ENCODE data around the gene RPL6. TPM values are rescaled to one million over a fixed set of nuclear protein-coding genes. Genes with fewer than 3 reads are reported as not detected.

The RPL6 gene
- total and polyA plus RNA-seq, 2 experiments from 2014 or later, result 1,413 to 1,715 TPM

GRCh38 chr12:112359290-112359689 is 50.1 kb downstream of the RPL6 start:
- no peak for DNase-seq (ENCODE audit: low spot score)
- Mint-ChIP-seq H3K27ac (no peak overlapping the region), H3K27me3 (ENCODE audit: insufficient read depth, low read depth, poor library complexity) (peaks cover 6% of the 10 kb centered on the region), H3K4me3 (no peak overlapping the region), H3K9me3 (no peaks in the 10 kb centered on the region), H3K36me3 (ENCODE audit: low read depth) (no peaks in the 10 kb centered on the region), H3K4me1 (no peaks in the 10 kb centered on the region)
- Histone ChIP-seq H3K4me1 (ENCODE audit: insufficient read depth) (no peaks in the 10 kb centered on the region), H3K27ac (ENCODE audit: low read depth) (no peak overlapping the region), H4K20me1 (replicated peaks; ENCODE audit: insufficient read depth) (no peaks in the 10 kb centered on the region; the same call in 1 of the 2 replicates), H3K27me3 (ENCODE audit: insufficient read depth) (no peaks in the 10 kb centered on the region), H3K4me2 (no peak overlapping the region), H3K36me3 (ENCODE audit: insufficient read depth) (no peaks in the 10 kb centered on the region), H2AFZ (no peak overlapping the region), H3F3A (replicated peaks; ENCODE audit: low read depth) (no peaks in the 10 kb centered on the region), H3K9me2 (ENCODE audit: insufficient read depth) (no peaks in the 10 kb centered on the region), H3K79me2 (replicated peaks; ENCODE audit: insufficient read depth) (peaks cover 91% of the 10 kb centered on the region), H3K4me3 (no peak overlapping the region)
- TF ChIP-seq JUNB (IDR thresholded peaks at IDR 0.05; ENCODE audit: unreplicated experiment) (no peak), REST (IDR thresholded peaks at IDR 0.05; ENCODE audit: unreplicated experiment) (no peak), EZH2 (IDR thresholded peaks at IDR 0.05; ENCODE audit: low read depth, unreplicated experiment) (no peak), ZNF114 (CRISPR knock-in tag; IDR thresholded peaks at IDR 0.05) (no peak), POLR2AphosphoS5 (IDR thresholded peaks at IDR 0.05; ENCODE audit: low read depth) (no peak), ZNF331 (CRISPR knock-in tag; IDR thresholded peaks at IDR 0.05; ENCODE audit: low read depth) (no peak), CTCF (conservative IDR thresholded peaks at IDR 0.05; ENCODE audit: low read depth in 2 of 2) (no peak), STAT1 (IDR thresholded peaks at IDR 0.05; ENCODE audit: unreplicated experiment) (no peak), CREB1 (CRISPR knock-in tag; IDR thresholded peaks at IDR 0.05; ENCODE audit: low read depth) (no peak)
- no peak for ATAC-seq

- no peak overlapping the region for H3K4me3 ChIP-seq
- peaks cover 5% of the 10 kb centered on the region; the same call in 1 of the 2 replicates for H3K4me1 ChIP-seq (ENCODE audit: insufficient read depth)
- no peaks in the 10 kb centered on the region for H3K36me3 ChIP-seq (ENCODE audit: insufficient read depth)
- H3K27me3 Mint-ChIP-seq (ENCODE audit: insufficient read depth, low read depth, poor library complexity), result peaks cover 6% of the 10 kb centered on the region
- H3K36me3 Mint-ChIP-seq (ENCODE audit: low read depth), result no peaks in the 10 kb centered on the region
- H3K4me1 Mint-ChIP-seq, result peaks cover 4% of the 10 kb centered on the region; the same call in 2 of the 3 replicates
- no peaks in the 10 kb centered on the region for H3K27me3 ChIP-seq (ENCODE audit: insufficient read depth)
- no peak for DNase-seq (ENCODE audit: low spot score)
- no peak overlapping the region for H2AFZ ChIP-seq
- H3K9me2 ChIP-seq (ENCODE audit: insufficient read depth), result no peaks in the 10 kb centered on the region
- TF ChIP-seq ZNF462 (CRISPR knock-in tag; IDR thresholded peaks at IDR 0.05), result no peak
- no peak for TF ChIP-seq STAT1 (IDR thresholded peaks at IDR 0.05; ENCODE audit: unreplicated experiment)
- ATAC-seq, result no peak
- H3K9me3 Mint-ChIP-seq, result no peaks in the 10 kb centered on the region
- H3K79me2 ChIP-seq (replicated peaks; ENCODE audit: insufficient read depth), result peaks cover 75% of the 10 kb centered on the region
- H3K27ac ChIP-seq (ENCODE audit: low read depth), result peak overlapping the region; percentile 16
- H3F3A ChIP-seq (replicated peaks; ENCODE audit: low read depth), result no peaks in the 10 kb centered on the region
- H3K4me2 ChIP-seq, result no peak overlapping the region
- no peak overlapping the region; the same call in 1 of the 2 replicates for H3K27ac Mint-ChIP-seq
- H4K20me1 ChIP-seq (replicated peaks; ENCODE audit: insufficient read depth), result no peaks in the 10 kb centered on the region; the same call in 1 of the 2 replicates
- H3K4me3 Mint-ChIP-seq, result no peak overlapping the region
Measured at GRCh38 chr12:112357214-112357613, 52.2 kb downstream of the RPL6 start.

All from GM23338 (cell line).